Muscle of leg (tissue), 11 donors: ENCODE results near the gene VWA5A. TPM values are rescaled to one million over a fixed set of nuclear protein-coding genes. Genes with fewer than 3 reads are reported as not detected.

ENCODE experiments used
- DNase-seq: peaks from one replicate; pipeline ENCODE4 v3.0.0; 2013
- H3K27ac ChIP-seq: one replicate; pipeline ENCODE4 v1.5.1; 2013; ENCODE audit warnings: mild to moderate bottlenecking, low read length, control low read depth
- H3K27me3 ChIP-seq: one replicate; pipeline ENCODE4 v1.6.1; 2013; ENCODE audit warnings: low read length; ENCODE audit not compliant: control insufficient read depth, insufficient read depth
- H3K36me3 ChIP-seq: one replicate; pipeline ENCODE4 v1.6.1; 2013; ENCODE audit warnings: low read length; ENCODE audit not compliant: control insufficient read depth, insufficient read depth
- H3K4me1 ChIP-seq: one replicate; pipeline ENCODE4 v1.6.1; 2013; ENCODE audit warnings: low read length; ENCODE audit not compliant: control insufficient read depth, insufficient read depth
- H3K4me3 ChIP-seq: one replicate; pipeline ENCODE4 v1.5.1; 2013; ENCODE audit warnings: low read length, control low read depth
- H3K9me3 ChIP-seq: replicated peaks from 2 replicates; pipeline ENCODE4 v1.6.1; 2013; ENCODE audit warnings: low read depth, low read length; ENCODE audit not compliant: control insufficient read depth
- WGBS: methylation state at CpG from one replicate; pipeline ENCODE4 v1.1.5; 2013; ENCODE audit warnings: missing lambda C conversion rate; ENCODE audit not compliant: insufficient coverage; 5-methylcytosine and 5-hydroxymethylcytosine counted together
- polyA plus RNA-seq, 8 donors: library from polyadenylated mRNA; unstranded; fragments of 120-200 nt; gene quantifications; one replicate each; pipeline versions ENCODE4 v1.2.1 to v1.2.3, GENCODE V29; 2013; ENCODE audit warnings: inconsistent platforms in 1 of 8, low replicate concordance in 1 of 8; ENCODE audit not compliant: insufficient read length in 8 of 8, insufficient read depth in 1 of 8
- total RNA-seq: library from RNA; stranded (reverse); fragments of 120-200 nt; gene quantifications from one replicate; pipeline ENCODE4 v1.2.4, GENCODE V29; 2013

Gene VWA5A
- total and polyA plus RNA-seq, 9 donors = 73.8 to 139 (median 104) TPM

DNA sequence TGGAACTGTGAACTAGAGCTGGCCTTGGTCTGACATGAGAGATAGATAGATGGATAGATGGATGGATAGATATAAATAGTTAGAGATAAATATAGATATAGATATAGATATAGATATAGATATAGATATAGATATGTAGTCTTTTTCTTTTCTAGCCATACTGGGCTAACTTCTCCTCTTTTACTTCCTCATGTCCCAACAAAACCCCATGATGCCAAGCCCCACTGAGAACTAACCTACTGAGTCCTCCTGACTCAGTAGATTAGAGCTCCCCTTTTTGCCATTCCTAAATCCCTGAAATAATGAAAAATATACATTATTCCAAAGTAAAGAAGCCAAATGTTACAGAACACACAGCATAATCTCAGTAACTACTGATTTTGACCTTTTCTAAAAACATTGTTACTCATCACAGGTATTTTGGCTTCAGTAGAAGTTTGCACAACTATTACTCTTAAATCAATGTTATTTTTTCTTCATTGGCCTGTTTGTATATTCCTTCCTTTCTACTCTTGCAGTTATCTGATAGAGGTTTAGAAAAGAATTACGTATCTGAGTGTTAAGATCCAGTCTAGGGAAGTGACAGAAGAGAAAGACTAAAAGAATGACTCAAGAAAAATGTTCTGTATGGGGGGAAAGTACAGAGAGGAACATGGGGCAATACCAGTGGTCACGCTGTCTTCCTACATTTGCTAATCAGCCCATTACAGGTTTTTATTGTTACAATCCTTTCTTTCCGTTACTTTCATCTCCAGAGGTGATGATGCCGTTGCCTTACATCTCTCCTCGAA lies 61.9 kb downstream of the VWA5A start:
- Histone ChIP-seq H3K9me3 (peaks cover 3% of the 10 kb centered on the region), H3K4me3 (no peak overlapping the region), H3K27me3 (no peaks in the 10 kb centered on the region), H3K36me3 (no peaks in the 10 kb centered on the region), H3K4me1 (no peaks in the 10 kb centered on the region), H3K27ac (no peak overlapping the region)
- no CpG with 5 or more reads among the region's 5 CpGs for WGBS
- DNase-seq = no peak

DNA sequence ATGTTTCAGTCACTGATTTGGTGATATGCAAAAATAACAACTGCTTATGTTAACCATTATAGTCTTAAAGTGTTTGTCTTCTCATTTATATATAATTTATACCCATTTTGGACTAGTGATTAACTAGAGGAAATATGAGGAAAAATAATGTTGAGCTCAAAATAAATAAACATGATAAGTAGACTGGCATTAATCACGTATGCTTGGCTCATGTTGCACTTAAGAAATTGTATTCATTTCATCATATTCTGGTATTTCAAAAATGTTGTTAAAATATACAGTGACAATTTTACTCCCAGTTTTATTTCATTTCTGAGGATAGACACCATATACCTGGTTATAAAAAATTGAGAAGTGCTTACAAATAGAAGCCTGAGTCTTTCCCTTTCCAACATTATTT lies 64.1 kb downstream of the VWA5A start:
- Histone ChIP-seq H3K4me3 (no peak overlapping the region), H3K9me3 (peaks cover 3% of the 10 kb centered on the region), H3K27me3 (no peaks in the 10 kb centered on the region), H3K36me3 (no peaks in the 10 kb centered on the region), H3K4me1 (no peaks in the 10 kb centered on the region), H3K27ac (no peak overlapping the region)
- no peak for DNase-seq
- no CpG with 5 or more reads among the region's 1 CpG for WGBS

DNA sequence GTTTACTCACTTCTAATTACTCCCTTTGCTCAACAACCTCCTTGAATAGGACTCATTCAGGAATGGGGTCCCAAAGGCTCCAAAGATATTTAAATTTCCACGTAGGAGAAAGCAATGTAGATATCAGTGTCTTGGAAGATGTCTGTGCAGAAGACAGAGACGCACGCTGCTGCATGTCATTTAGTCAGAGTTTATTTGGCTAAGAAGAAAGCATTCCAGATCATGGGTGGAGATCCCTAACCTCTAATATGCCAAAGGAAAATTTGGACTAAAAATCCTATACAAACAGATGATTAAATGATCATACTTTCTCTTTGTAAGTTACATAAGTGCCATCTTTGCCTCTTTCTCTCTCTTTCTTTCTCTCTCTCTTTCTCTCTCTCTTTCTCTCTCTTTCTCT lies 67.8 kb downstream of the VWA5A start, which contains the start of gene OR10D3:
Gene OR10D3 (plus strand): TSS at position 278 of the 400 bp plus-strand sequence. CDS start 1,925 bp downstream, outside the sequence.
- Histone ChIP-seq H3K36me3 (no peaks in the 10 kb centered on the region), H3K27me3 (no peaks in the 10 kb centered on the region), H3K27ac (no peak within 1 kb of the TSS), H3K9me3 (peaks cover 3% of the 10 kb centered on the region), H3K4me1 (no peaks in the 10 kb centered on the region), H3K4me3 (no peak within 1 kb of the TSS)
- DNase-seq = no peak
- WGBS = no CpG with 5 or more reads among the region's 3 CpGs

DNA sequence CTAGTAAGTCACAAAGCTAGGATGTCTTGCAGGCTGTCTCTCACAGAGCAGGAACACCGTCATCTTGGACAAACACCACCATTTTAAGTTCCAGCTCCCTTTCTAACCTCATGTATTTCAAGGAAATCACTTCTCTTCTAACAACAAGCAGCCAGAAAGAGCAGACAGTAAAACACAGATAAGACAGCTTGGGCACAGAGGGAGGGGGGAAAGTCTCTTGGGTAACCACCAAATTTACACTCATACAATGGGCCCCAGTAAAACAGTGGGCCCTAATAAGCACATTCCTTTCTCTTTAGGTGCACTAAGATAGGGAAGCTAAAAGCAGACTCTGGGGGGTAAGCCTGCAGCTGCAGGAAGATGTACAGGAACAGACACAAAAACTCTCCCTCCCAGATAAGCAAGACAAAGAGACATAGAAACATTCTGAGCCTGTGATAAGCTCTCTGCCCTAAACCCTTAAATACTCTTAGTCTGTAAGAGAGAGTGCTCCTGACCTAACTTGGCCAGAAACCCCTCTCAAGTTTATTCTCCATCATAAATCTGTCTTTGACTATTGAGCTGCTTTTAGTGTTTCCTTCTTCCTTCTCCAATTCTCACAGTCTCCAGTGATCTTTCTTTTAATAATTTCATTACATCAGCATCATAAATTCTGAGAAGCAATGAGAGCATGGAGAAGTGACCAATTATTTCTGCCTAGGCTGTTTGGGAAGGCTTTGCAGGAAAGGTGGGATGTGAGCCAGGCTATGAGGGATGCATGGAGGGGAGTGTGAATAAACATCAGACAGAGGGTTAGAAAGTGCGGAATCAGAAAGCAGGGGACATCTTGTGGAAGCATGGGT lies 75.3 kb downstream of the VWA5A start:
- no peaks in the 10 kb centered on the region for H3K27me3 ChIP-seq
- no peak overlapping the region for H3K4me3 ChIP-seq
- H3K36me3 ChIP-seq = no peaks in the 10 kb centered on the region
- peak overlapping the region; percentile 25 for H3K27ac ChIP-seq
- 18% methylated on average over 2 of the region's 2 CpGs for WGBS
- H3K4me1 ChIP-seq = peaks cover 12% of the 10 kb centered on the region
- DNase-seq = peak; percentile 83
- no peaks in the 10 kb centered on the region for H3K9me3 ChIP-seq

DNA sequence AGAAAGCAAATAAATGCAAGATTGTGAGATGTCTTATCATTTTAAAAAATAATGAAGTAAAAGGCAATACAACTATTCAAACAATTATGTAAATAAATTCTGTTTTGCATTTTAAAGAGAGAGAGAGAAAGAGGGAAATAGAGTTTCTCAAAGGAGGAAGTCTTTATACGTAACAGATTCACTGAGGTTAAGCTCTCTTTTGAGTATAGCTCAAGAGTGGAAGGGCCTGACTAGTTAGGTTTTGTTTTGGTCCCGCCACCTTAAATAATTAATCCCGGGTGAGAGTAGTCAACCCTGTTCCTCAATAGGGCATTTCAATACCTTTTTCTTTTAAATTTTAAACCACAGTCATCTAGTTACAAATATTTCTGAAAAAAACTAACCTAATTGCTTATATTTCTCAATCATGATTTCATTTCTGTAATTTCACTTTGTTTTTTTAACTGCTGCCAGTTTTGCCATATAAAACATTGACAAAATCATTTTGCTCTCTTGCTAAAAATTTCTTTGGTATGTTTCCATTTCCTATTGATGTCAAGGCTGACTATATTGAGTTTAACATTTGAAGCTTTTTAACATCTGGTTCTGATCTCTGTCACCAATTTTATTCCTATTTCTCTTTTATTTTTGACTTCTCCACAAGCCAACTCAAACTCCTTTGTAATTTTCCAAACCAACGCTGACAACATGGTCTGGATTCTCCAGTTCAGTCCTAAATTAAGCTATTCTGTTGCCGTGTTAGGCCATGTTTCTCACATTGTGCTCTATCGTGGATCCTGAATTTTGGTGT lies 78.2 kb downstream of the VWA5A start:
- peaks cover under 1% of the 10 kb centered on the region for H3K9me3 ChIP-seq
- 42% methylated on average over 4 of the region's 6 CpGs for WGBS
- DNase-seq = peak; percentile 55
- H3K4me1 ChIP-seq = peaks cover 12% of the 10 kb centered on the region
- H3K27me3 ChIP-seq = no peaks in the 10 kb centered on the region
- no peak overlapping the region for H3K4me3 ChIP-seq
- no peaks in the 10 kb centered on the region for H3K36me3 ChIP-seq
- H3K27ac ChIP-seq = peak overlapping the region; percentile 91

DNA sequence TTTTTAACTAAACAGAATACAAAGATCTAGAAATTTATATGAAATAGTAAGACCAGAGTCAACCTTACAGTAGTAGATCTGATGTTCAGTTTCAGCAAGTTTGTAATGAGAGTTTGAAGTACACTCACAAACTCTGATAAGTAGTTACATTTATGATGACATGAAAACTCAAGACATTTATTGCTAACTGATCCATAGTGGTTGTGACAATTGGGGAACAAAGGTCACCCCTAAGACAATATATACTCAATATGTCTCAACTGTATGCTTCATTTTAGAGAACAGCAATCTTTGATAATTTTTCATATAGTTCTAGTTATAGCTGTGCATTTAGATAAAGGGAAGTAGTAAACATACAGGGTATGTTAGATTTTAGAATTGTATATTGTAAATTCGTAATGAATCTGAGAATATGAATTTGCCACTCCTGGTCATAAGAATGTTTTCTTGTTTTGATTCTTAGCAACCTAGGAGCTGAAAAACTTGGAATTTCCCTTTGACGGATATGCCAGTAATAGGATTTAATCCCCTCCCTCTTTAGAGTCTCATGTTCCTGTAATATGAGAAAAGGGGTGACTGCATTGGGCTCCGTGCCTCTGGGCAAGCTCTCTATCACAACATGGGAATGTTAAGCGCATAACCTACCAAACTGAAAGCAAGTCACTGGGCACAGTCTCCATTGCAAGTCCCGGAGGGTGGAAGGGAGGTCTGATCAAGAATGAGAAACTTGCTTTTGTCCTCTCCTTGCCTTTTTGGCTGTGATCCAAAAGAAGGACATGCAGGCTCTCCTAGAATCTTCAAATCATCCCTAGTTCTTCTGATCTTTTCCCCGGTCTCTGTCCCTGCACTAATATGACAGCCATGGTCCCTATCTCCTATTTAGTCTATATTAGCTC lies 79.3 kb downstream of the VWA5A start:
- peak; percentile 78 for DNase-seq
- peak overlapping the region; percentile 22 for H3K4me3 ChIP-seq

DNA sequence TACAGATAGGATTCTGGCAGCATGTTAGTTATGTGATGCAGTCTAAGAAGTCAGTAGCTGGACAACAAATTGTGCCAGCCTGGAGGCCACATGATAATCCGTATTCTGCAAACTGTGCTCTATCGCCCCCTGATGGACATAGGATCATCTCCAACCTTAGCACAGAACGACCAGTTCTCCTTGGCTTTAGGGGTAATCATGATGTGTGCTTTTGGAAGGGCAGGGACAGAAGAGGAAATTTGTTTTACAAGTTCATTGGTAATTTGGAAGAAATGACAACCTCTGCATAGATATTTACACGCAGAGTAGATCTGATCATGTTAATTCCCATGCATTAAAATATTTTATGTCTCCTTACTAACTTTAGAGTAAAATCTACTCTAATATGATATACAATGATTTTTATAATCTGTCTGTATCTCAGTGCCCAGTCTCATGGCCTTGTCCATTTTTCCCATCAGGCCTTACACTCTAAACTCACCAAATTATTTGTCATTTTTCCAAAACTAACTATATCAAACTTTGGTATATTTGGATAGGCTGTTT lies 80.0 kb downstream of the VWA5A start:
- H3K27ac ChIP-seq = peak overlapping the region; percentile 91
- H3K4me1 ChIP-seq = peaks cover 12% of the 10 kb centered on the region
- no CpG with 5 or more reads among the region's 4 CpGs for WGBS
- peak; percentile 72 for DNase-seq
- H3K27me3 ChIP-seq = no peaks in the 10 kb centered on the region
- peaks cover 2% of the 10 kb centered on the region for H3K9me3 ChIP-seq
- peak overlapping the region; percentile 22 for H3K4me3 ChIP-seq
- no peaks in the 10 kb centered on the region for H3K36me3 ChIP-seq

More for the DNA sequence above, 79.3 kb downstream of the VWA5A start:
- no CpG with 5 or more reads among the region's 6 CpGs for WGBS
- H3K27me3 ChIP-seq = no peaks in the 10 kb centered on the region
- peak overlapping the region; percentile 91 for H3K27ac ChIP-seq
- H3K9me3 ChIP-seq = peaks cover 2% of the 10 kb centered on the region
- H3K36me3 ChIP-seq = no peaks in the 10 kb centered on the region
- peaks cover 12% of the 10 kb centered on the region for H3K4me1 ChIP-seq
